ENCODE measurements around the gene NPPB.
A peak's percentile ranks its signal among the peaks of the same experiment; 100 is the strongest.
"Not testable (repeated sequence)": the region's sequence is repeated elsewhere in the genome, so short reads cannot be mapped to it uniquely, and the experiment has no call there.

Gene NPPB

GRCh38 chr1:11858613-11858967 is at the start of gene NPPB:
Gene NPPB (minus strand): TSS chr1:11858945. CDS start chr1:11858833, 112 bp downstream.
- DNase-seq (ENCODE audit: low spot score): no peak

- peak; percentile 98 for DNase-seq (ENCODE audit: low spot score)
Observed at GRCh38 chr1:11908095-11908675, 49.4 kb upstream of the NPPB start.

- DNase-seq (ENCODE audit: low spot score): peak; percentile 97
Observed at GRCh38 chr1:11907275-11908094, 48.7 kb upstream of the NPPB start.

GRCh38 chr1:11906870-11907269 is 48.1 kb upstream of the NPPB start:
- no peak for DNase-seq (ENCODE audit: low spot score)

GRCh38 chr1:11904978-11905377 is 46.2 kb upstream of the NPPB start:
- DNase-seq (ENCODE audit: low spot score): no peak

GRCh38 chr1:11904156-11904555 is 45.4 kb upstream of the NPPB start:
- not testable (repeated sequence) for DNase-seq (ENCODE audit: low spot score)

GRCh38 chr1:11903210-11903609 is 44.5 kb upstream of the NPPB start:
- no peak for DNase-seq (ENCODE audit: low spot score)

- peak; percentile 50 for DNase-seq (ENCODE audit: low spot score)
Observed at GRCh38 chr1:11901446-11901845, 42.7 kb upstream of the NPPB start.

GRCh38 chr1:11898831-11899467 is 40.2 kb upstream of the NPPB start:
- DNase-seq (ENCODE audit: low spot score): no peak

- no peak for DNase-seq (ENCODE audit: low spot score)
Observed at GRCh38 chr1:11898086-11898785, 39.5 kb upstream of the NPPB start.

- DNase-seq (ENCODE audit: low spot score): not testable (repeated sequence)
Observed at GRCh38 chr1:11894501-11894900, 35.8 kb upstream of the NPPB start.

- peak; percentile 61 for DNase-seq (ENCODE audit: low spot score)
Observed at GRCh38 chr1:11893907-11894251, 35.1 kb upstream of the NPPB start.

- no peak for DNase-seq (ENCODE audit: low spot score)
Observed at GRCh38 chr1:11891433-11892186, 32.9 kb upstream of the NPPB start.

GRCh38 chr1:11888877-11889208 is 30.1 kb upstream of the NPPB start:
- no peak for DNase-seq (ENCODE audit: low spot score)

- no peak for DNase-seq (ENCODE audit: low spot score)
Observed at GRCh38 chr1:11888206-11888876, 29.6 kb upstream of the NPPB start.

GRCh38 chr1:11887666-11888007 is 28.9 kb upstream of the NPPB start:
- no peak for DNase-seq (ENCODE audit: low spot score)

- DNase-seq (ENCODE audit: low spot score): no peak
Observed at GRCh38 chr1:11886986-11887665, 28.4 kb upstream of the NPPB start.

GRCh38 chr1:11885916-11886315 is 27.2 kb upstream of the NPPB start:
- no peak for DNase-seq (ENCODE audit: low spot score)

- DNase-seq (ENCODE audit: low spot score): peak; percentile 33
Observed at GRCh38 chr1:11882814-11883538, 24.2 kb upstream of the NPPB start.

- DNase-seq (ENCODE audit: low spot score): no peak
Observed at GRCh38 chr1:11881749-11882441, 23.1 kb upstream of the NPPB start.
